Cardiac muscle cell (in vitro differentiated cells and primary cell): ENCODE measurements around the gene MIF4GD. TPM values are rescaled to one million over a fixed set of nuclear protein-coding genes. Genes with fewer than 3 reads are reported as not detected.

Experiments
- DNase-seq, 2 donors: peaks; one replicate each; pipeline versions ENCODE4 v3.0.0 to v3.0.0-alpha.2; 2010 to 2017; ENCODE audit warnings: low read depth in 1 of 2, low spot score in 1 of 2
- H3K27ac ChIP-seq: fragments of 200-600 bp; sonication (generic); 2 replicates; pipeline ENCODE4 v1.5.1; 2016
- H3K27me3 ChIP-seq: fragments of 200-600 bp; sonication (generic); 2 replicates; pipeline ENCODE4 v1.6.0; 2016; ENCODE audit warnings: control low read depth
- H3K36me3 ChIP-seq: fragments of 200-600 bp; sonication (generic); 2 replicates; pipeline ENCODE4 v1.5.1; 2016; ENCODE audit warnings: control low read depth
- H3K4me1 ChIP-seq: fragments of 200-600 bp; sonication (generic); 2 replicates; pipeline ENCODE4 v1.8.1; 2017; ENCODE audit warnings: low read depth, mild to moderate bottlenecking, mixed run types
- H3K4me3 ChIP-seq: fragments of 200-600 bp; sonication (generic); 2 replicates; pipeline ENCODE4 v1.5.1; 2016; ENCODE audit warnings: mild to moderate bottlenecking
- H3K9me3 ChIP-seq: fragments of 200-600 bp; sonication (generic); 2 replicates; pipeline ENCODE4 v1.5.1; 2017; ENCODE audit warnings: low read depth, mild to moderate bottlenecking, control low read depth
- CTCF ChIP-seq: IDR thresholded peaks from 2 replicates; pipeline ENCODE4 v1.5.1; 2012; ENCODE audit warnings: low read depth, mild to moderate bottlenecking, low read length
- polyA plus RNA-seq: library from polyadenylated mRNA; unstranded; fragments of >200 nt; fragmentation: Nextera tagmentation; extraction: Ambion mirVana; gene quantifications from 2 replicates; pipeline ENCODE4 v1.2.1, GENCODE V29; 2016
- total RNA-seq: library from RNA; depleted of rRNA; stranded (reverse); fragments of >200 nt; gene quantifications from 2 replicates; pipeline ENCODE4 v1.2.3, GENCODE V29; 2016

The MIF4GD gene
- total and polyA plus RNA-seq, 2 experiments from 2014 or later: 35.6 to 75.8 TPM

- no peaks in the 10 kb centered on the region for H3K9me3 ChIP-seq
- no peaks in the 10 kb centered on the region for H3K4me1 ChIP-seq
- peaks cover 36% of the 10 kb centered on the region for H3K36me3 ChIP-seq
- no peaks in the 10 kb centered on the region for H3K27me3 ChIP-seq
- peak; percentile 90 for TF ChIP-seq CTCF
- peak; percentile 68 to 77 for DNase-seq
- H3K27ac ChIP-seq: peak overlapping the region; percentile 11
- H3K4me3 ChIP-seq: no peak overlapping the region
Observed at GRCh38 chr17:75238684-75239191, 32.3 kb downstream of the MIF4GD start.

GRCh38 chr17:75238020-75238580 is 32.9 kb downstream of the MIF4GD start:
- DNase-seq: no peak
- Histone ChIP-seq H3K4me1 (no peaks in the 10 kb centered on the region), H3K4me3 (no peak overlapping the region), H3K27me3 (no peaks in the 10 kb centered on the region), H3K36me3 (peaks cover 34% of the 10 kb centered on the region), H3K9me3 (no peaks in the 10 kb centered on the region), H3K27ac (peak overlapping the region; percentile 11)
- no peak for TF ChIP-seq CTCF

GRCh38 chr17:75237100-75238014 is 33.7 kb downstream of the MIF4GD start:
- no peak overlapping the region for H3K4me3 ChIP-seq
- H3K27ac ChIP-seq: peak overlapping the region; percentile 11
- no peak for TF ChIP-seq CTCF
- H3K27me3 ChIP-seq: no peaks in the 10 kb centered on the region
- no peaks in the 10 kb centered on the region for H3K9me3 ChIP-seq
- peaks cover 36% of the 10 kb centered on the region for H3K36me3 ChIP-seq
- H3K4me1 ChIP-seq: no peaks in the 10 kb centered on the region
- no peak for DNase-seq

GRCh38 chr17:75232786-75233185 is 38.2 kb downstream of the MIF4GD start:
- DNase-seq: no peak
- Histone ChIP-seq H3K27ac (no peak overlapping the region), H3K36me3 (peaks cover 53% of the 10 kb centered on the region), H3K4me1 (no peaks in the 10 kb centered on the region), H3K4me3 (no peak overlapping the region), H3K9me3 (no peaks in the 10 kb centered on the region), H3K27me3 (no peaks in the 10 kb centered on the region)
- no peak for TF ChIP-seq CTCF

- H3K4me1 ChIP-seq: no peaks in the 10 kb centered on the region
- H3K36me3 ChIP-seq: peaks cover 52% of the 10 kb centered on the region
- H3K4me3 ChIP-seq: no peak overlapping the region
- DNase-seq: no peak
- no peak for TF ChIP-seq CTCF
- H3K27ac ChIP-seq: no peak overlapping the region
- no peaks in the 10 kb centered on the region for H3K27me3 ChIP-seq
- H3K9me3 ChIP-seq: no peaks in the 10 kb centered on the region
Observed at GRCh38 chr17:75231741-75232464, 39.1 kb downstream of the MIF4GD start.
